ENCODE results near the gene URB1.
"Not testable (repeated sequence)": the region's sequence is repeated elsewhere in the genome, so short reads cannot be mapped to it uniquely, and the experiment has no call there.

The URB1 gene

GRCh38 chr21:32279377-32279680 is 113.5 kb downstream of the URB1 start:
- no peak for DNase-seq

- DNase-seq = peak; percentile 98
Measured at GRCh38 chr21:32278518-32279376, 114.1 kb downstream of the URB1 start, which contains the start of gene MIS18A. Gene MIS18A, minus strand, starts transcription at chr21:32279049. Its CDS starts 35 bp downstream, at chr21:32279014.

GRCh38 chr21:32278103-32278502 is 114.7 kb downstream of the URB1 start:
- DNase-seq = no peak

GRCh38 chr21:32276671-32277070 is 116.1 kb downstream of the URB1 start:
- no peak for DNase-seq

- no peak for DNase-seq
Measured at GRCh38 chr21:32270748-32271147, 122.1 kb downstream of the URB1 start.

GRCh38 chr21:32265321-32265720 is 127.5 kb downstream of the URB1 start:
- DNase-seq = not testable (repeated sequence)

- DNase-seq = no peak
Measured at GRCh38 chr21:32261929-32262328, 130.9 kb downstream of the URB1 start.
